Liver (tissue), 3 donors: ENCODE measurements around the gene BCAS1.

Source experiments
- CTCF ChIP-seq: fragments of 150-350 bp; IDR thresholded peaks from 2 replicates; pipeline ENCODE4 v1.5.1; 2017; ENCODE audit warnings: improper control_type of control experiment, low read depth, low read length; ENCODE audit not compliant: missing input control
- JUND ChIP-seq, 2 donors: IDR thresholded peaks; 2 replicates each; pipeline ENCODE4 v1.6.1; 2016; ENCODE audit warnings: antibody characterized with exemption in 2 of 2
- RAD21 ChIP-seq, 2 donors: IDR thresholded peaks; 2 replicates each; pipeline ENCODE4 v1.6.1; 2016; ENCODE audit warnings: antibody characterized with exemption in 2 of 2, mild to moderate bottlenecking in 2 of 2
- TAF1 ChIP-seq: conservative IDR thresholded peaks from 2 replicates; pipeline ENCODE4 v1.6.1; 2016; ENCODE audit warnings: antibody characterized with exemption, mild to moderate bottlenecking
- donor health status: healthy.
- donor health status: healthy.

- TF ChIP-seq TAF1 (no peak), JUND (IDR thresholded peaks at IDR 0.05) (no peak), CTCF (no peak), RAD21 (IDR thresholded peaks at IDR 0.05) (no peak)
Observed at GRCh38 chr20:54085910-54086309, 15.5 kb upstream of the BCAS1 start.
